Measurements from ENCODE around the gene TANGO6.
"Not testable (repeated sequence)": the region's sequence is repeated elsewhere in the genome, so short reads cannot be mapped to it uniquely, and the experiment has no call there.

The TANGO6 gene

GRCh38 chr16:69116256-69116875 lies 273.0 kb downstream of the TANGO6 start:
- TF ChIP-seq CTCF (IDR thresholded peaks at IDR 0.05; ENCODE audit: insufficient read depth, low read depth, low read length, missing control alignments) = no peak
- H3K4me3 ChIP-seq (ENCODE audit: low read length) = no peak overlapping the region
- DNase-seq (ENCODE audit: low read depth) = no peak

GRCh38 chr16:69116906-69117305 lies 273.6 kb downstream of the TANGO6 start:
- no peak for TF ChIP-seq CTCF (IDR thresholded peaks at IDR 0.05; ENCODE audit: insufficient read depth, low read depth, low read length, missing control alignments)

GRCh38 chr16:69118468-69118867 lies 275.1 kb downstream of the TANGO6 start:
- H3K4me3 ChIP-seq (ENCODE audit: low read length) = no peak overlapping the region
- no peak for DNase-seq (ENCODE audit: low read depth)
- TF ChIP-seq CTCF (IDR thresholded peaks at IDR 0.05; ENCODE audit: insufficient read depth, low read depth, low read length, missing control alignments) = no peak

More at GRCh38 chr16:69116906-69117305, 273.6 kb downstream of the TANGO6 start:
- no peak overlapping the region for H3K4me3 ChIP-seq (ENCODE audit: low read length)
- DNase-seq (ENCODE audit: low read depth) = no peak

- TF ChIP-seq CTCF (IDR thresholded peaks at IDR 0.05; ENCODE audit: insufficient read depth, low read depth, low read length, missing control alignments) = no peak
- no peak for DNase-seq (ENCODE audit: low read depth)
- no peak overlapping the region for H3K4me3 ChIP-seq (ENCODE audit: low read length)
Observed at GRCh38 chr16:69118994-69119393, 275.7 kb downstream of the TANGO6 start.

GRCh38 chr16:69119536-69119935 lies 276.2 kb downstream of the TANGO6 start:
- H3K4me3 ChIP-seq (ENCODE audit: low read length) = no peak overlapping the region
- DNase-seq (ENCODE audit: low read depth) = no peak
- TF ChIP-seq CTCF (IDR thresholded peaks at IDR 0.05; ENCODE audit: insufficient read depth, low read depth, low read length, missing control alignments) = no peak

- H3K4me3 ChIP-seq (ENCODE audit: low read length) = no peak overlapping the region
- no peak for TF ChIP-seq CTCF (IDR thresholded peaks at IDR 0.05; ENCODE audit: insufficient read depth, low read depth, low read length, missing control alignments)
- no peak for DNase-seq (ENCODE audit: low read depth)
Observed at GRCh38 chr16:69120096-69120664, 276.8 kb downstream of the TANGO6 start.

- peak; percentile 73 for DNase-seq (ENCODE audit: low read depth)
- no peak overlapping the region for H3K4me3 ChIP-seq (ENCODE audit: low read length)
- peak; percentile 65 for TF ChIP-seq CTCF (IDR thresholded peaks at IDR 0.05; ENCODE audit: insufficient read depth, low read depth, low read length, missing control alignments)
Observed at GRCh38 chr16:69123910-69124309, 280.6 kb downstream of the TANGO6 start.

- not testable (repeated sequence) for DNase-seq (ENCODE audit: low read depth)
Observed at GRCh38 chr16:69124406-69124805, 281.1 kb downstream of the TANGO6 start.

GRCh38 chr16:69124961-69125360 lies 281.6 kb downstream of the TANGO6 start:
- DNase-seq (ENCODE audit: low read depth); H3K4me3 ChIP-seq (ENCODE audit: low read length): not testable (repeated sequence)

More at GRCh38 chr16:69124406-69124805, 281.1 kb downstream of the TANGO6 start:
- H3K4me3 ChIP-seq (ENCODE audit: low read length) = not testable (repeated sequence)

All from epithelial cell of esophagus (primary cell).